GM21529 (cell line): ENCODE data around the gene ZBTB20.

Experiments used
- ATAC-seq: cut with Tn5 transposase; IDR thresholded peaks from one replicate; pipeline ENCODE4 v1.9.1; 2021; ENCODE audit not compliant: unreplicated experiment

ZBTB20 gene

DNA sequence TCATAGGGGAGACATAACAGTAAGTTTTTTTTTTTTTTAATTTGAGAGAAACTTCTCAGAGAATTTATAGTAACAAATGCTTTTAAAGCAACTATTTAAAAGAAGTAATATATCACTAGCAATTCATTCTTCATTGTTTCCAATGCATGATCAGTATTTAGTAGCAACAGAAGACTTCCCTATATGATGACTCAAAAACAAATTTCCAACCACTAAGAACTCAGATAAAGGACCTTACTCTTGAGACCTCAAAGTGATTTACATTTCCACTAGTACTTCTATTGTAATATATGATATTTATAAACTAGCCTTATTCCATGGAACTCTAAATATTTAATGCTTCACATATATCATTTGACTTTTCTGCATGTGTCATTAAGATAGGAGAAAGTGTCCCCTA is 356.3 kb downstream of the ZBTB20 start:
- ATAC-seq: no peak

DNA sequence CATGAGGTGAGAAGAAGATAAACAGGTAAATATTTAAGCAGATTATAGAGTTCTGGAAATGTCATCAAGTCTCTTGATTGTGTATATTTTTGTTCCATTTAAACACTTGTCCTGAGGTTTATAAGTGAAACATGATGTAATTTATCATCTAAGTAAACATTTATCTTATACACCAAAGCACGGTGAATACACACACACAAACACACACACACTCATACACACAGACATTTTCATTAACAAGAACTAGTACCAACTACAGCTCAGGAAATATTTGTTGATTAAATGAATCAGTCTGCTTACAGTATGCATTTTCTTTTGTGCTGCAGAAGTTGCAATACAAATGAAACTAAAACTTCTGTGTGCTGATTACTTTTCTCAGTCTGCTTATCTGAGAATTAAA is 357.3 kb downstream of the ZBTB20 start:
- no peak for ATAC-seq

DNA sequence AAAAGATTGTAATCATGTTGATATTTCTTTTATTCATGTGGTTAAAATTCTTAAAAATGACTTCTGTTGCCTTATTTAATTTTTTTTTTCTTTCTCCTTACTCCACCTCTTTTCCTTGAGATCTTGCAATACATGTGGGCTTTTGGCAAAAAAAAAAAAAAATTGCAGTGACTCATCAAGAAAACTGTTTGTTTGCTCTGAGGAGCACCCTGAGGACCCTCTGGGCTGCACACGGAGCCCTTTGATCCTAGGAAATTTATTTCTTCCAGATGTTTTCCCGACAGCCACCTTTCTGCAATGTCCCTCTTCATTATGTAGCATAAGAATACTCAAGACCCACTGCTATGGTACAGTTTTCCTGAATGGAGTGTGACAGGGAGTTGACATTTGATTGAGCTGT is 371.7 kb downstream of the ZBTB20 start:
- ATAC-seq: no peak

DNA sequence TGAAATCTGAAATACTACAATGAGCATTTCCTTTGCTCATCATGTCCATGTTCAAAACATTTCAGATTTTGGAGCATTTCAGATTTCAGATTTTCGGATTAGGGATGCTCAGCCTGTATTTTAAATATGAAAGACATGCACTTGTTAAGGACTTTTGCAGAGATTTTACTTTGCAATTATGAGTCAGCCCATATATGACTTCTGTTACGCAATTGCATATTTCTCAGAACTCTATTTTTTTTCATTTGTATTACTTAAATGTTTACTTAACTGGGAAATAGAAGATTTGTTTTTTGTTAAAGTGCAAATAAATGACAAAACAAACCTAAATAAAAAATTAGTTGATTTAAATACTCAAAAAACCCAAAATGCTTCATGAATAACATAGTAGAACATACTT is 376.2 kb downstream of the ZBTB20 start:
- ATAC-seq: no peak

DNA sequence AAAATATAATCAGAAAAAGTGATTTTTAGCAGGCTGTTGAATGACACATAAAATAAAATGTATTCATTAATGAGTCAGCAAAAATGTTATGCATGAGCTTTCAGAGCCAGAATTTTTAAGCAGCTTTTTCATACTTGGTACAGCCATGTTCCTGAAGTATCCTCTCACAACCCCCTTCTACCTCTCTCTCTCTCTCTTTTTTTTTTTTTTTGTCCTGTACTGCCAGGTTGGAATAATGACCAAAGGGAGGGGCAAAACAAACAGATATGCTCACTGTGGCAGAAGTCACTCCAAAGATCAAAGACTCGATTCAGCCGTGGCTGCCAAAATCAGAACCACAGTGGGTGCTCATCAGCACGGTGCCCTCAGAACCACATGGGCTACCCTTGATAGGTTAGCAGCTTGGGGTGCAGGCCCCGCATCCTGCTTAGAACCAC is 383.0 kb downstream of the ZBTB20 start:
- ATAC-seq: no peak

DNA sequence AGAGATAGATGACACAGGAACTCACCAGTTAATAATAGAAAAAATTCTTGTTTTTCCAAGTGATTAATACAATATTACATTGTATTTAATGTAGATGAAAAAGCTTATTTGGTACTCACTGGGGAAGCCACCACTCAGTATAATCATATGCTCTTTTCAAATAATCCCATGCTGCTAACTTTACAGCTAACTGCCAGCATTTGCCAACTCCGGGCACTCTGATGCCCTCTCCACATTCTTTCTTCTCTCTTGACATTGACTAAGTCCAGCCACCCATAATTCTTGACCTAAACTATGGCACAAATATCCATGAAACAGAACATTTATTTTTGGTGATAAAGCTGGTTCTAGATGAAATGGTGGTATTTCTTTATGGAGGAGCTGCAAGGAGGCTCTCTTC is 384.9 kb downstream of the ZBTB20 start:
- no peak for ATAC-seq

DNA sequence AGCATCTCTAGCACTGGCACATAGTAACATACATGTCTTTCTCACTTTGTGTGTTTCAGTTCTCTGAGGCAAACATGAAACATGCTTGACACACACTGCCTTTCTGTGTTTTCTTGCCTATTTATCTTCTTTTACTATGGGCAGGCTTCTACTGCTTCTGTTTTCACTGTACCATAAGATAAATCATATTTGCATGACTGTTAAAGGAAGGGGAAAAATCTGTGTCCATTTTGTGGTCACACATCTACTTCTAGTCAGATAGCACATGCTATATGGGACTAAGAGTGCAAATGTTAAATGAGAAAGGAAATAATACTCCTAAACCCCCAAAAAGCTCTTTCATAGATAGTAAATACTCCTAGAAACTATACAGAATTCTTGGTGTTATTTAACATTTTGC is 386.4 kb downstream of the ZBTB20 start:
- ATAC-seq: no peak

DNA sequence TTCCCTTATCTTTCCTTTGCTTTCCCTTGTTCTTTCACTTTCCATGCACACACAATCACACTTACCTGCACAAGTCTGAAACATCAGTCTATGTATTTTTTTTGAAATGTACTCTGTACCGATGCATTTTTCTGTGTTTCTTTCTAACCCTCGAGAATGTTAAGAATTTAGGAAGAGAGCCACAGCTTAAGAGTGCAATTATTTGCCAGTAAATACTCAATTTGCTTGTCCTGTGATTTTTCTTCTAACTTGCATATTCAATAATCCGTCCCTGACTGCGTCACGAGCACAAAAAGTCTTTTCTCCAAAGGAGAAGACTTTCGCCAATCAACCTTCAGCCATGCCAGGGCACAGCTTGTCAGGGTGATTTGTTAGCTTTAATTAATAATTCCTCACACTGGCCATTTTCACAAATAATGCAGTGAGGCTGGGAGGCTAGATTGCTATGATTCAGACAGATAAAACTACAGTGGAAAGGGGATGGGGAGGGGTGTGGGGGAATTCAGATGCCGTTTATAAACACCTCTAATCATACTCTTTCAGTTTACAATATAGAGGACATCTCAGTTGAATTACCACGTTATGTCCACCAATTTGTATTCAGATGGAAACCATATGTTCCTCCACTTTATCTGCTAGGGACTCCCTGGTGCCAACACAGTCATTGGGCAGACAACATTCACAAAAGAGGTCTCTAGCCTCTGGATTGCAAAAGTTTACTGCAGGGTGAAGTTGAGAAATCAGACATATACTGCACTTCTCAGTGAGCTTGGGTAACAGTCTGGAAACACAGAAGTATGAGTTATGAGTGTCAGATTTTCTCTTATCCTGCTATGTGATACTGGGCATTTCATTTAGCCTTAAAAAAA is 388.0 kb downstream of the ZBTB20 start:
- ATAC-seq: no peak

DNA sequence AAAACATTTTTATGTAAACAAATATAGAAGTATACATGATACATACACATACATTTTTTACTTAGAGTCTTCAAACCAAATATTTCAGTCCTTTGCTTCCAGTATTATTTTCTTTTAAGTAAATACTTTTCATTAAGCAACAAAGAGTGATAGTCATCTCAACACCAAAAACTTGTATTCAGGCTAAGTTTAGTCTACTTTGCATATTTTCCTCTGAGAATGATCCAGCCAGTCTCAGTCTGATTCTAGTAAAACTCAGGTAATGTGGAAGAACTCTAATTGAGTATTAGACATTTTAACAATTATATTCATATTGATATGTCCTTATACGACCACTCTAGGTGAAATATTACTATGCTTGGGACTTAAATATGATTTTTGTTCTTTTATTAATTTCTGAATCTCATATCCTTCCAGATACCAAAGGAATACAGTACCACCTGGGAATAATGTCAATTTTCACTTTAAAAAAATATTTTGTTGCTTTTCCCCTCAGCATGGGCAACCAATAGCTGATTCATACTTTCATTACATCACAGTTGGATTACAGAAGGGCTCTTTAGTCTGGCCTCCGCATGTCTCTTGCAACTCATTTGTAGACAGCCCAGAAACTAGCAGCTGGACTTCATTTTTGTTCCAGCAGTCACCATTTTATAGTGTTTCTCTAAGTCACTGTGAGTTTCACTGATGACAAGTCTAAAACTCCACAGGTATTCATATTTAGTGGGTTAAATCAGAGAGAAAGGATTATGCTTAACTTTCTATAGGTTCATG is 390.4 kb downstream of the ZBTB20 start:
- ATAC-seq: peak; percentile 85

DNA sequence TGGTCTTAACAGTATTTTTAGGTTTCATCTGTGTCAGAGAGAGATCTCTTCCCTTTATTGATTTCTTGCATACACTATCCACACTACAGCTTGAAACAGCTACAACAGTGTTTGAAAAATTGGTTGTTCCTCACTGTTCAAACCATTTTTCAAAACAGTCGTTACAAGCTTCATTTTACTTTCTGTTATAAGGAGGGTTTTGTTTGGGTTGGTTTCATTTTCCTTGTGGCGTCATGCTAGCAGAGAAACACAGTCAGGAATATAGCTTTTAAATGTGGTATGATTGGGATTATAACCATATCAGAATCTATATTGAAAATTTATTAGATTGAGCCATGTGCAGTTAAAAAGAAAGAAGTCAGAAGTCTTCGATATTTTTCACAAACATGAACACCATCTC is 400.6 kb downstream of the ZBTB20 start:
- no peak for ATAC-seq

DNA sequence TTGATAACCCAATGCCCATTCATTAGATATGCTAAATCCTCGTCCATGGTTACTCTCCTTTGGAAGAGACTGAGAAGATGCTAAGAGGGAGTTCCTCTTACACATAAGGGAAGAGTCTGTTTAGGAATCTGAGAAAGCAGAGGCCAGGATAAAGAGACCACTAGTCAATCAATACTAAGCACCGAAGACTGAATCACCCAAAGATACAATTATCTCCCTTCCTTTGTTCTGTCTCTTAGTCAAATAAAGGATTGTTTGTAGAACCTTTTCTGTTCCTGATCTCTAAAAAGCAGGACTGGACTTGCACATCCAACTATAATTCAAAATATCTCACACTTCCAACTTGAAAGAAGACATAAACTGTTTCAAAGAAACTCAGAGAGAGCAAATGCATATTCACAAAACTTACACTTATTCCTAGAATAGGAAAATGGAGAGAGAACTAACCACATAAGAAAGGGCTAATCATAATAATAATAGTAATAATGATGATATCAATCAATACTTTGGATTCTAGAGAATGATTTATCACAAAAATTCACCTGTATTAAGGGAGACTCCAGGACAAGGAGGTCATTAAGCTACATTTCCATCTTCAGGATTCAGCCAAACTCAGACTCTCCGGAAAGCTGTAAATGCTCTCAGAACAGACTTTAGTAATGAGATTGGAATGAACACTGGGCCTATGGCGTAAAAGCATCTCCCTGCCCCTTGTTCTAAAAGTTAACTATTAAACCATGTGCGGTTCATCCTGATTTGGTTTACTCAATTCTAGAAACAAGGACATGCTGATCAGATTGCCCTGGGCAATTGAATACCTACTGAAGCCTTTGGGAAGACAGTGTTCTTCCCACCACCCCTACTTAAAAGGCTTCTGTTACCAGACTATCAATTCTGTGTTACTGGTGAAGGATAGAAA is 401.5 kb downstream of the ZBTB20 start:
- ATAC-seq: no peak

DNA sequence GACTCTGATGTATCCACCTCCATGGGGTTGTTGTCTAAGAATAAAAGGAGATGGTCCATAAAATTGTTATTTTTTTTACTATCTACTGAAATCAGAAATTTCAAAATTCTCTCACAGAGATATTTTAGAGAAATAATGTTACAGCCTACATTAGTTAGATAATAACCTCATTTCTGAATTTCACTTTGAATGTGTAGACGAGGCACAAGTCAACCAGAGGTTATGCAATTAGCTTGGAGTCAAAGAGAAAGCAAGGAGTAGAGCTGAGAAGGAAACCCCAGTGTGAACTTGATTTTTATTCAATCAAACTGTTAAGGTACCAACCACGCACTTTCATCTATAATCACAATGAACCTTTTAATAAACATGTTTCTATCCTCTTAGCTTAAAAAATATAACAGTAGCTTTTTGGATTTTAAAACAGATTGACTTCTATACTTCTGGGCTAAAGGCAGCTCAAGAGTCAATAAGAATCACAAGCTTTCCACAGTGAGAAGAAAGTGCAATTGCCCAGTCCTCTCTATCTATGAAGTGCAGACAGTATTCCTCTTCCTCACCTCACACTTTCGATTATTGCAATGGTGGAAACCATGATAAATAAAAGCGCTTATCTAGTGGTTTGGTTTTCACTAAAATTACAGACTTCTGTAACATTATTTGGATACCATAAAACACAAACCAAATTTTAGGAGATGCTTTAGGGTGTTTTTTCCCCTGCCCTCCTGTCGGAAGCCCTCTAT is 403.2 kb downstream of the ZBTB20 start:
- ATAC-seq: no peak

DNA sequence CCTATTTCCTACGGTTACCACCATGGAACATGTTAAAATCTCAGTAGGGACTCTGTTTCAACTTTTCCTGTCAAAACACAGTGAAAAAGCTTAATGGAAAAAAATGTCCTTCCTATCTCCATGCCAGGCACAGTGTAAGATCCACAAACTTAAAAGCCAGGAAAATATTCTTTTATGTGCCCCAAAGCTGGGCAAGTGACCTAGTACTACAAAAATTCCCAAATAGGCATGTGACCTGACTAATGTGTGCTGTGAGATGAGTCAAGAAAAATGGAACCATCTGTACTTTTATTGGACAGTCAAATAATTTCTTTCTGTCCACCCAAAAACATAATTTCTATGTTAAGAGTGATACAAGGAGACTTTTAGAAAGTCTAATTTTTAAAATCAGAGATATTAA is 406.0 kb downstream of the ZBTB20 start:
- no peak for ATAC-seq

DNA sequence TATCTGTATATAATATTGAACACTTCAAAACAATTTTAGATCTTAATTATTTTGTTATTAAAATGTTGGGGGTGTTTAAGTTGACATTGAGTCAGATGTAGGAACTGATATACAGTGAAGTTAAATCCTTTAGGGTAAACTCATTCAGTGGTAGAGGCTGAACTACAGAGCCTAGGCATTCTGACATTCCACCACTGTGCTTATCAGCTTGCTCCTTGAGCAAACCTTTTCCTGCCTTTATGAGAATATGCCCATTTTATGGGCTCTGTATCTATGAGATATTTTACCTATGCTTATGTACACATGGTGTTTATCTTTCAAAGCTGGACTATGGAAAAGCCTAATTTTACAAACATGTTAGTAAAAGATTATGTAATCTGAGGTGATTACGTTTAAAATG is 407.5 kb downstream of the ZBTB20 start:
- no peak for ATAC-seq

DNA sequence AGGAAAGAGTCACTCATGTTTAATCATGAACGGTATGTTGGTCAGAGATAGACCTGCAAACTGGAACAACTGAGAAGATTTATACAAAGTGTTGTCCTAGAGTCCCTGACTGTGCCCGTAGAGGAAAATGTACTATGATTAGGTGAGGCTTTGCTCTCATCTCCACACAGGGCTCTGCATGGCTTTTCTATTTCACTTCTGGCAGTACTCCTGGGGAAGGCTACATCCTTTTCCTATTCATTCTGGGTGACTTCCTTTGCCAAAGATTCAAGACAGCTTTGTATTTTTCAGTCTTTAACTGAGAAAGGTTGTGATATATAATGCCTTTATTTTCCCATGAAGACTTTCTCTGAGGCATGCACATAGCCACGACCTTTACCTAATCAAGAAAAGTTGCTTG is 414.7 kb downstream of the ZBTB20 start:
- no peak for ATAC-seq

DNA sequence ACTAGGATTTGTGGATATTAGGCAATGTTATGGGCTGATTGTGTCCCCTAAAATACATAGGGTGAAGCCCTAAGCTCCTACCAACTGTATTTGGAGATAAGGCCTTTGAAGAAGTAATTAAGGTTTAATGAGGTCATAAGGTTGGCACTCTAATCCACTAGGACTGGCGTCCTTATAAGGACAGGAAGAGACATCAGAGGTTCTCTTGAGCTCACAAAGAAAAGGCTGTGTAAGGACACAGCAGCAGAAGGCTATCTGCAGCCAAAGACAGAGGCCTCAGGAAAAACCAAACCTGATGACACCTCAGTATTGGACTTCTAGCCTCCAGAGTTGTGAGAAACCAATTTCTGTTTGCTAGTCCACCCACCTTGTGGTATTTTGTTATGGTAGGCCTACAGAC is 416.7 kb downstream of the ZBTB20 start:
- no peak for ATAC-seq

DNA sequence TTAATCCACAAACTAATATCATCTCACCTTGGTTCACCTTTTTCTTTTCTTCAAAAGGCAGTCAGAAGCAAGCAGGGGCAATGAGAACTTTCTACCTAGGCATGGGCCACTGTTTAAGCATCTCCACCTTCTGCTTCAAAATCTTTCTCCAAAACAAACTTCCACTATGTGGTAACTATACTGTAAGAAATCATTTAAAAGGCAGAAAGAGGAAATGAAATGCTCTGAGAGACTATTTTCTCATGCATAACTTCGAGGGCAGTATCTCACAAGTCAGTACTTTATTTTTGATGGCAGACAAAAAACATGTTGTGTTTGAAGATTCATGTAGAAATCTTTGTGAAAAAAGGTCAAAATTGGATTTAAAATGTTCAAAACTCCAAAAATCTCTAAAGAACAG is 419.7 kb downstream of the ZBTB20 start:
- ATAC-seq: no peak

DNA sequence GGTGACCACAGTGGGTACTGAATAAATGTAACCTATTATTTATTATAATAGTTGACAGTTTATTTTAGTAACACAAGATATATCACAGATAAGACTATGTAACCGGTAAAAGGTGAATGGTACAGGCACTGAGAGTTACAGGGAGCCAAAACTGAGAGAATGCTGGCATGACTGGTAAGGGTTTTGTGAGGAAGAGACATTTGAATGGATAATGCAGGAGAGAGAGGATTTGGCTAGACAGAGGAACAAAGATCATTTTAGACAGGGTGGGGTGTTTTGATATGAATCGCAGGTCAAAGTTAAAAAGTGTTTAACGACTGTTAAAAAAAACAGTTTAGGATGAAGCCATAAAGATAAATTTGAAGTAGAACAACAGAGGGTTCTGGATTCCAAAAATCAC is 421.1 kb downstream of the ZBTB20 start:
- no peak for ATAC-seq

DNA sequence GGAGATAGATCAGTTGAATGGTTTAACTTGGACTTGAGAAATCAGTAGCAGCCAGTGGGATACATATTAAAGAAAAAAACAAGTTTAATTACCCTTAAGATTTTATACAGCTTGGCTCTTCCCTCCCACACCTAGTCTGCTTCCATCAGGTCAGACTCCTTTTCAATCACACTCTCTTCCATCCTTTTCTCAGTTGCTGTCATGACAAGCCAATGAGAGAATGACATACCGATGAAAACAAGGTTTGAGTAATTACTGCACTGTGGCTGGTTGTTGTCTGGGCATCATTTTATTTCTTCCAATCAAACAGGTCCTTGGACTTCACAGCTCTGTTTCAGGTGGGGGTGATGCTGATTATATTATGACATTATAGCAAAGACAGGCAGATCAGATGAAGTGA is 424.6 kb downstream of the ZBTB20 start:
- ATAC-seq: no peak

DNA sequence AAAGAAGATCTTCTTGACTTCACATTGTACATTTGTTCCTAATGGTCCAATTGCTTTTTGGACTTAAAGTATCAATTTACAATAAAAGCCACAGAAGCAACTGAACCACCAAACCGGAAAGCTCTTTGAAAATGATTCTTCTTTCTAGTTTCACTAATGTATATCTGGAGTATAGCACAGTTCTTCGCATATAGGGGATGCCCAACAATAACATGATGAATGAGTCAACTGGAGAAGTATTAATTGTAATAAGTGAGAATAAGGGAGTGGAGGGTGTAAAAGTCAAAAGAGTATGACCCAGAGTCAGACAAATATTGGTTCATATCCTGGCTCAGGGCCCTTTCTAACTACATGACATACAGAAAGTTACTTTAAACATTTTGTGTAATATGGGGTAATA is 425.2 kb downstream of the ZBTB20 start:
- peak; percentile 68 for ATAC-seq

DNA sequence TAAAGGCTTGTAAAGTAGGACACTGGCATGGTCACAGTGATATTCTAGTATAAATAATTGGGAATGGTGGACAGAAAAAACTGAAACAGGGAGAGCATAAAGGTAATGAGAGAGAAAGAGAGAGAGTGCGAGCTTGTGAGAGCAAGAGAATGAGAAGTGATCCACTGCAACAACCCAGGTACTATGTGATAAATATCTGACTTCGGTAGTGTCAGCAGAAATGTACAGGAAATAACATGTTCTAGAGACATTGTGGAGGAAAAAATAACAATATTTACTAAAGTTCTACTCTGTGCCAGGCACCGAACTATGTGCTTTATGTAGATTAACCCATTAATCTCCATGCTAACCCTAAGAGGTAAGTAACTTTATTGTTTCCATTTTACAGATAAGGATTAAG is 425.9 kb downstream of the ZBTB20 start:
- ATAC-seq: no peak
